H1 (cell line): ENCODE measurements around the gene AOC1. TPM values are rescaled to one million over a fixed set of nuclear protein-coding genes. Genes with fewer than 3 reads are reported as not detected.

Source experiments
- CTCF ChIA-PET: fragments of 300-600 bp; sonication (Branson Sonifier 250); formaldehyde crosslinking; loops from one replicate; lab custom pipeline; 2021; ENCODE audit not compliant: partially characterized antibody; lab: Charles Lee
- POLR2A ChIA-PET: fragments of 300-600 bp; sonication (Branson Sonifier 250); formaldehyde crosslinking; loops from one replicate; lab custom pipeline; 2021; ENCODE audit warnings: inconsistent platforms; ENCODE audit not compliant: partially characterized antibody; lab: Charles Lee
- DNase-seq, 2 experiments: peaks; one replicate each; pipeline versions ENCODE4 v3.0.0 to v3.0.0-alpha.2; 2010 to 2022; ENCODE audit warnings: low spot score in 2 of 2, low read depth in 1 of 2, mixed read lengths in 1 of 2
- FAIRE-seq: peaks from 2 replicates; lab custom pipeline; 2011; peaks lifted over from hg19 to GRCh38; lab: Jason Lieb, UNC
- H2AFZ ChIP-seq: 2 replicates; pipeline ENCODE4 v1.8.1; 2012; ENCODE audit warnings: low read length, inconsistent platforms
- H2AK5ac ChIP-seq: 2 replicates; pipeline ENCODE4 v1.6.1; 2013; ENCODE audit warnings: low read depth, low read length
- H2BK120ac ChIP-seq: replicated peaks from 2 replicates; pipeline ENCODE3; 2013; ENCODE audit warnings: low read depth, low read length, inconsistent platforms
- H2BK12ac ChIP-seq: 2 replicates; pipeline ENCODE4 v1.6.1; 2013; ENCODE audit warnings: low read depth, low read length
- H2BK15ac ChIP-seq: 2 replicates; pipeline ENCODE4 v1.6.1; 2013; ENCODE audit warnings: low read length
- H2BK20ac ChIP-seq: 2 replicates; pipeline ENCODE4 v1.6.1; 2013; ENCODE audit warnings: low read length
- H2BK5ac ChIP-seq: 2 replicates; pipeline ENCODE4 v1.6.1; 2013; ENCODE audit warnings: low read depth, low read length
- H3K14ac ChIP-seq: 2 replicates; pipeline ENCODE4 v1.6.1; 2013; ENCODE audit warnings: inconsistent platforms; ENCODE audit not compliant: insufficient read length
- H3K18ac ChIP-seq: 2 replicates; pipeline ENCODE4 v1.6.1; 2013; ENCODE audit warnings: low read length; ENCODE audit errors: extremely low read depth
- H3K23ac ChIP-seq: 2 replicates; pipeline ENCODE4 v1.6.1; 2013; ENCODE audit warnings: inconsistent platforms; ENCODE audit not compliant: insufficient read length
- H3K23me2 ChIP-seq: 2 replicates; pipeline ENCODE4 v1.6.1; 2013; ENCODE audit warnings: low read depth, low read length
- H3K27ac ChIP-seq: 2 replicates; pipeline ENCODE4 v1.6.1; 2011; ENCODE audit warnings: low read depth, low read length, inconsistent platforms
- H3K27me3 ChIP-seq, 4 experiments: replicated peaks in 1 of 4; 1 replicate in 1 of 4; 2 replicates in 3 of 4; pipeline versions ENCODE4 v1.6.1 to v1.8.1; 2011 to 2013; ENCODE audit warnings: low read length in 3 of 4, mild to moderate bottlenecking in 3 of 4, inconsistent platforms in 2 of 4, mixed read lengths in 2 of 4, moderate library complexity in 1 of 4; ENCODE audit not compliant: control insufficient read depth in 3 of 4, insufficient read depth in 3 of 4; ENCODE audit errors: extremely low read depth in 1 of 4
- H3K36me3 ChIP-seq, 4 experiments: 2 replicates each; pipeline versions ENCODE4 v1.6.1 to v1.8.1; 2011 to 2013; ENCODE audit warnings: mild to moderate bottlenecking in 4 of 4, low read length in 3 of 4, moderate library complexity in 2 of 4, control low read depth in 1 of 4, inconsistent platforms in 1 of 4; ENCODE audit not compliant: insufficient read depth in 4 of 4, control insufficient read depth in 2 of 4
- H3K4ac ChIP-seq: replicated peaks from 2 replicates; pipeline ENCODE3; 2013; ENCODE audit warnings: low read length, low read depth, mixed read lengths, inconsistent platforms; ENCODE audit not compliant: insufficient read length
- H3K4me1 ChIP-seq, 4 experiments: replicated peaks in 1 of 4; 1 replicate in 1 of 4; 2 replicates in 3 of 4; pipeline versions ENCODE4 v1.6.1 to v1.8.1; 2011 to 2013; ENCODE audit warnings: low read length in 3 of 4, inconsistent platforms in 2 of 4, mixed read lengths in 1 of 4; ENCODE audit not compliant: insufficient read depth in 4 of 4, control insufficient read depth in 3 of 4
- H3K4me2 ChIP-seq, 2 experiments: 2 replicates each; pipeline versions ENCODE4 v1.6.1 to v1.8.1; 2011 to 2013; ENCODE audit warnings: low read depth in 2 of 2, low read length in 2 of 2, control low read depth in 1 of 2, inconsistent platforms in 1 of 2, mild to moderate bottlenecking in 1 of 2; ENCODE audit not compliant: insufficient read depth in 1 of 2
- H3K4me3 ChIP-seq, 4 experiments: fragments of 200-600, 300-600 bp in 1 of 4; sonication (generic), shearing (Covaris generic), sonication (Bioruptor Twin) in 1 of 4; 2 replicates each; pipeline versions ENCODE4 v1.5.1 to v1.8.1; 2011 to 2016; ENCODE audit warnings: low read length in 4 of 4, low read depth in 3 of 4, control low read depth in 2 of 4, inconsistent platforms in 2 of 4, mild to moderate bottlenecking in 2 of 4, mixed read lengths in 1 of 4, moderate library complexity in 1 of 4; ENCODE audit not compliant: insufficient read depth in 2 of 4; ENCODE audit errors: extremely low read depth in 1 of 4
- H3K56ac ChIP-seq: replicated peaks from 2 replicates; pipeline ENCODE3; 2013; ENCODE audit warnings: low read depth, mild to moderate bottlenecking, mixed read lengths, low read length, inconsistent platforms; ENCODE audit not compliant: insufficient read length
- H3K79me1 ChIP-seq: 2 replicates; pipeline ENCODE4 v1.6.1; 2013; ENCODE audit warnings: low read depth, low read length, control low read depth
- H3K79me2 ChIP-seq, 2 experiments: 2 replicates each; pipeline versions ENCODE4 v1.6.1 to v1.8.1; 2012 to 2013; ENCODE audit warnings: low read length in 2 of 2, mild to moderate bottlenecking in 2 of 2, inconsistent platforms in 1 of 2; ENCODE audit not compliant: insufficient read depth in 2 of 2, control insufficient read depth in 1 of 2
- H3K9ac ChIP-seq, 4 experiments: replicated peaks in 1 of 4; 1 replicate in 1 of 4; 2 replicates in 3 of 4; pipeline versions ENCODE4 v1.6.1 to v1.8.1; 2011 to 2013; ENCODE audit warnings: low read depth in 3 of 4, low read length in 3 of 4, control low read depth in 2 of 4, mild to moderate bottlenecking in 2 of 4, moderate library complexity in 2 of 4, inconsistent platforms in 1 of 4; ENCODE audit errors: extremely low read depth in 1 of 4
- H3K9me3 ChIP-seq, 2 experiments: 2 replicates each; pipeline versions ENCODE4 v1.6.1 to v1.8.1; 2012 to 2013; ENCODE audit warnings: mild to moderate bottlenecking in 2 of 2, moderate library complexity in 2 of 2, control low read depth in 1 of 2, inconsistent platforms in 1 of 2, low read depth in 1 of 2, low read length in 1 of 2, mixed read lengths in 1 of 2; ENCODE audit not compliant: insufficient read depth in 2 of 2
- H4K20me1 ChIP-seq, 2 experiments: replicated peaks in 1 of 2; 2 replicates each; pipeline versions ENCODE3 to v1.8.1; 2011 to 2013; ENCODE audit warnings: inconsistent platforms in 2 of 2, low read length in 2 of 2, mild to moderate bottlenecking in 1 of 2; ENCODE audit not compliant: insufficient read depth in 2 of 2, control insufficient read depth in 1 of 2
- H4K5ac ChIP-seq: 2 replicates; pipeline ENCODE4 v1.6.1; 2013; ENCODE audit warnings: low read length, low read depth, mixed read lengths, inconsistent platforms; ENCODE audit not compliant: insufficient read length
- H4K8ac ChIP-seq: 2 replicates; pipeline ENCODE4 v1.8.0; 2013; ENCODE audit warnings: mild to moderate bottlenecking, moderate library complexity, low read length, inconsistent platforms; ENCODE audit not compliant: insufficient read depth; ENCODE audit errors: extremely low read depth
- H4K91ac ChIP-seq: replicated peaks from 2 replicates; pipeline ENCODE3; 2013; ENCODE audit warnings: low read length, mixed read lengths, inconsistent platforms; ENCODE audit not compliant: insufficient read length
- PHF8 ChIP-seq: fragments of 200-600 bp; sonication (generic); conservative IDR thresholded peaks from 2 replicates; pipeline ENCODE4 v1.7.1; 2012; ENCODE audit warnings: low read depth, mild to moderate bottlenecking, inconsistent platforms, low read length, moderate library complexity
- RBBP5 ChIP-seq: IDR thresholded peaks from 2 replicates; pipeline ENCODE4 v1.7.1; 2012; ENCODE audit warnings: low read depth, mild to moderate bottlenecking, inconsistent platforms, low read length, moderate library complexity, borderline replicate concordance
- SIRT6 ChIP-seq: IDR thresholded peaks from one replicate; pipeline ENCODE4 v1.7.1; 2012; ENCODE audit warnings: low read length, inconsistent platforms
- TAF7 ChIP-seq: optimal IDR thresholded peaks from 2 replicates; pipeline ENCODE3; 2011; ENCODE audit warnings: low read depth, mild to moderate bottlenecking, inconsistent platforms, low read length, moderate library complexity, borderline replicate concordance
- WGBS, 2 experiments: shearing (Covaris generic) in 1 of 2; methylation state at CpG; one replicate each; pipeline versions ENCODE4 v1.1.6 to v1.1.7; 2013 to 2015; ENCODE audit warnings: low lambda C conversion rate in 2 of 2, mixed read lengths in 2 of 2, inconsistent platforms in 1 of 2, low coverage in 1 of 2, missing lambda C conversion rate in 1 of 2; ENCODE audit not compliant: insufficient replicate concordance in 2 of 2, insufficient coverage in 1 of 2, insufficient read length in 1 of 2; ENCODE audit errors: extremely low coverage in 1 of 2, missing lambda C conversion rate in 1 of 2; 5-methylcytosine and 5-hydroxymethylcytosine counted together
- polyA plus RNA-seq, 7 experiments: library from polyadenylated mRNA; depleted of rRNA in 3 of 7; stranded (reverse) in 5 of 7; unstranded in 2 of 7; fragments of >200 nt in 5 of 7; fragments of 200-250 nt in 2 of 7; gene quantifications; 1 replicate in 5 of 7; 2 replicates in 1 of 7; 4 replicates in 1 of 7; pipeline versions ENCODE4 v1.2.1 to v1.2.3, GENCODE V29; 2011 to 2013; ENCODE audit warnings: missing spikeins in 2 of 7, mixed read lengths in 2 of 7
- total RNA-seq: library from RNA; stranded (reverse); fragmentation: NEBNext Ultra II Directional; extraction: Animal tissue kit (Norgen Biotek cat#: 25700); gene quantifications from 2 replicates; pipeline ENCODE4 v1.2.1, GENCODE V29; 2021

AOC1 gene
- total and polyA plus RNA-seq, 2 of the 8 experiments (the other 6 are each of a cell fraction or from before 2014, with no cell fraction given) = 0.15 to 0.17 TPM

DNA sequence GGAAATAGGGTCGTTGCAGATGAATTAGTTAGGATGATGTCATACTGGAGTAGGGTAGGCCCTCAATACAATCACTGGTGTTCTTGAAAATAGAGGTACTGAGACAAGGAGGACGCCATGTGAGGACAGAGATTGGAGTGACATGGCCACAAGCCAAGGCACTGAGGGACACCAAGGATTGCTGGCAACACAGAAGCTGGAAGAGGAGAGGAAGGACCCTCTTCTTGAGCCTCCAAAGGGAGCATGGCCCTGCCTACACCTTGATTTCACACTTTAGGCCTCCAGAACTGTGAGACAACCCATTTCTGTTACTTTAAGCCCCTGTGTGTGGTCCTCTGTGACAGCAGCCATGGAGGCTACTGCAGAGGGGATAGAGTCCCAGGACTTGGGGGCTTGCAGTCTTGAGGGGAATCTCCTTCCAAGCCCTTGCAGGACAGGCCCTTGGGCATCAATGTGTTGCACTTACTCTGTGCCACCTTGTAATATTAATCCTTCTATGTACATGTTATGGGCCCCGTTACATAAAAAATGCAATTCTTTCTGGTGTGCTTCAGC is 3.7 kb upstream of the AOC1 start:
- Histone ChIP-seq H3K79me2 (no peaks in the 10 kb centered on the region), H3K4me3 (no peak overlapping the region), H4K20me1 (no peaks in the 10 kb centered on the region), H3K4me2 (no peak overlapping the region), H4K5ac (no peak overlapping the region), H3K9ac (no peak overlapping the region), H2AK5ac (no peak overlapping the region), H3K4me1 (peaks cover 0 to 6% (median 0%) of the 10 kb centered on the region in 4 experiments; a peak in 1 of 7 replicates), H3K18ac (no peak overlapping the region), H3K79me1 (no peaks in the 10 kb centered on the region), H4K91ac (no peak overlapping the region), H3K23me2 (no peaks in the 10 kb centered on the region), H3K27ac (no peak overlapping the region), H2BK12ac (no peak overlapping the region), H2BK120ac (no peak overlapping the region), H3K14ac (no peak overlapping the region), H4K8ac (no peak overlapping the region), H3K36me3 (no peaks in the 10 kb centered on the region), H3K27me3 (no peaks in the 10 kb centered on the region), H3K4ac (no peak overlapping the region), H2AFZ (no peak overlapping the region), H3K23ac (no peak overlapping the region), H2BK5ac (no peak overlapping the region), H3K56ac (no peak overlapping the region), H3K9me3 (no peaks in the 10 kb centered on the region), H2BK20ac (no peak overlapping the region), H2BK15ac (no peak overlapping the region)
- DNase-seq (peak in 1 of 2 experiments; percentile 27), FAIRE-seq (no peak)
- WGBS, 2 experiments = 80% methylated on average over 3 of the region's 3 CpGs; no CpG with 5 or more reads in 1 of the 2 experiments
- TF ChIP-seq RBBP5 (no peak), SIRT6 (no peak), PHF8 (no peak), TAF7 (no peak)
- POLR2A ChIA-PET = no interaction called here
- CTCF ChIA-PET = no interaction called here
